Measurements from ENCODE around the gene PAK5.
A peak's percentile ranks its signal among the peaks of the same experiment; 100 is the strongest.

PAK5 gene

GRCh38 chr20:9515741-9516233 is 323.1 kb downstream of the PAK5 start:
- DNase-seq = no peak

- no peak for DNase-seq
Observed at GRCh38 chr20:9515214-9515585, 323.7 kb downstream of the PAK5 start.

GRCh38 chr20:9514461-9515213 is 324.2 kb downstream of the PAK5 start, which contains the start of gene LAMP5:
Gene LAMP5, plus strand, starts transcription at chr20:9514590. Its CDS starts 263 bp downstream, at chr20:9514853.
- peak; percentile 75 for DNase-seq

- DNase-seq = peak; percentile 47
Observed at GRCh38 chr20:9514072-9514460, 324.8 kb downstream of the PAK5 start.

GRCh38 chr20:9510911-9511310 is 328.0 kb downstream of the PAK5 start:
- DNase-seq = no peak

- no peak for DNase-seq
Observed at GRCh38 chr20:9509246-9509645, 329.6 kb downstream of the PAK5 start.

GRCh38 chr20:9508696-9509178 is 330.1 kb downstream of the PAK5 start:
- no peak for DNase-seq

GRCh38 chr20:9508240-9508661 is 330.6 kb downstream of the PAK5 start:
- DNase-seq = no peak

- DNase-seq = no peak
Observed at GRCh38 chr20:9507544-9508239, 331.2 kb downstream of the PAK5 start.

- DNase-seq = no peak
Observed at GRCh38 chr20:9506964-9507369, 331.9 kb downstream of the PAK5 start.

- DNase-seq = no peak
Observed at GRCh38 chr20:9506280-9506821, 332.5 kb downstream of the PAK5 start.

- DNase-seq = peak; percentile 50
Observed at GRCh38 chr20:9503526-9504245, 335.2 kb downstream of the PAK5 start.

GRCh38 chr20:9501473-9501872 is 337.4 kb downstream of the PAK5 start:
- no peak for DNase-seq

GRCh38 chr20:9500121-9500520 is 338.8 kb downstream of the PAK5 start:
- DNase-seq = no peak

GRCh38 chr20:9499126-9499899 is 339.6 kb downstream of the PAK5 start:
- no peak for DNase-seq

- no peak for DNase-seq
Observed at GRCh38 chr20:9498322-9498721, 340.6 kb downstream of the PAK5 start.

GRCh38 chr20:9496155-9496554 is 342.7 kb downstream of the PAK5 start:
- no peak for DNase-seq

GRCh38 chr20:9495701-9496100 is 343.2 kb downstream of the PAK5 start:
- DNase-seq = no peak

GRCh38 chr20:9493803-9494202 is 345.1 kb downstream of the PAK5 start:
- no peak for DNase-seq

GRCh38 chr20:9492067-9492466 is 346.8 kb downstream of the PAK5 start:
- DNase-seq = no peak

GRCh38 chr20:9491324-9491723 is 347.6 kb downstream of the PAK5 start:
- DNase-seq = no peak

GRCh38 chr20:9490631-9491030 is 348.2 kb downstream of the PAK5 start:
- DNase-seq = no peak
